ENCODE data around the gene ECHS1.

The ECHS1 gene

DNA sequence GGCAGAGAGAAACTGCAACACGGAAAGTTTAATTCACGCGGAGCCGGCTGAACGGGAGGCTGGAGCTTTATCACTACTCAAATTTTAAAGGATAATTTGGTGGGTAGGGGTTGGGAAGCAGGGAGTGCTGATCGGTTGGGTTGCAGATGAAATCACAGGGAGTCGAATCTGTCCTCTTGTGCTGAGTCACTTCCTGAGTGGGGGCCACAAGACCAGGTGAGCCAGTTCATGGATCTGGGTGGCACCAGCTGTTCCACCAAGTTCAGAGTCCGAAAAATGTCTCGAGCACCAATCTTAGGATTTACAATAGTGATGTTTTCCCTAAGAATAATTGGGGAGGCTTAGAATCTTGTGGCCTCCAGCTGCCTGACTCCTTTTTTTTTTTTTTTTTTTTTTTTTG is 29.6 kb downstream of the ECHS1 start:
- DNase-seq (ENCODE audit: low read depth in 4 of 4, low spot score in 1 of 4), result no peak

GRCh38 chr10:133342942-133343341 is 30.2 kb downstream of the ECHS1 start:
- DNase-seq (ENCODE audit: low read depth in 4 of 4, low spot score in 1 of 4), result no peak

- no peak for DNase-seq (ENCODE audit: low read depth in 4 of 4, low spot score in 1 of 4)
Measured at GRCh38 chr10:133341983-133342382, 31.2 kb downstream of the ECHS1 start.

- no peak for DNase-seq (ENCODE audit: low read depth in 4 of 4, low spot score in 1 of 4)
Measured at GRCh38 chr10:133339708-133340380, 33.3 kb downstream of the ECHS1 start.

DNA sequence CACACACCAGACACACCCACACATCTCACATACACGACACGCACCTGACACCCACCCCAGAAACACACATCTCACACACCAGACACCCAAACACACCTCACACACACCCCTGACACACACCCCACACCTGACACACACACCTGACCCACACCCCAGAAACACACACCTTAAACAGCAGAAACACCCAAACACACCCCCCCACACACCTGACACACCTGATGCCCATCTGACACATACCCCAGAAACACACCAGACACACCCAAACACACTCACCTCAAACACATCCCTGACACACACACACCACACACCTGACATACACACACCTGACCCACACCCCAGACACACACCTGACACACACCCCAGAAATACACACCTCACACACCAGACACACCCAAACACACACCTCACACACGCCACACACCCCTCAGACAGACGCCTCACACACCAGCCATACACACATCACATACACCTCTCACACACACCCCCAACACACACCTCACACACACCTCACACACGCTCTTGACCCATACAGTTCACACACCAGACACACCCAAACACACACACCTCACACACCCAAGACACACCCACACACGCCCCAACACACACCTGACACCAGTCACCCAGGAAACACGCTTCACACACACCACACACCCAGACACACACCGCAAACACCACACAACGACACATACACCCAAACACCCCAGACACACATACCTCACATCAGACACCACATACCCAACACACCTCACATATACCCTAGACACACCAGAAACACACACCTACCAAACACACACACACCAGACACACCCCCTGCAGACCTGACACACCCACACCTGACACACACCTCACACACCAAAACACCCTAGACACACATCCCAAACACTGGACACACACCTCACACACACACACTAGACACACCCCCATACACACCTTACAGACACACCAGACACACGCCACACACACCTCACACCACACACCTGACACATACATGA is 34.8 kb downstream of the ECHS1 start:
- DNase-seq (ENCODE audit: low read depth in 4 of 4, low spot score in 1 of 4), result no peak

DNA sequence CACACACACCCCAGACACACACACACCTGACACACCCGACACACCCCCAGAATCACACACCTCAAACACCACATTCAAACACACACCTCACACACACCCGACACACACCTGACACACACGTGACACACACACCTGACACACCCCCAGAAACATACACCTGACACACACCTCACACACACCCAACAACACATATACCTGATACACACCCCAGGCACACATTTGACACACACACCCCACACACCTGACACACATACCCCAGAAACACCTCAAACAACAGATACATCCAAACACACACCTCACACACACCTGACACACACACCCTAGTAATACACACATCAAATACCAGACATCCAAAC is 35.8 kb downstream of the ECHS1 start:
- DNase-seq (ENCODE audit: low read depth in 4 of 4, low spot score in 1 of 4), result no peak

GRCh38 chr10:133336577-133337369 is 36.4 kb downstream of the ECHS1 start, which contains the start of gene CALY:
CALY (minus strand) TSS chr10:133336896; CDS start chr10:133328989, 7,907 bp downstream.
- peak in 3 of 4 experiments; percentile 31 to 54 (median 44) for DNase-seq (ENCODE audit: low read depth in 4 of 4, low spot score in 1 of 4)

DNA sequence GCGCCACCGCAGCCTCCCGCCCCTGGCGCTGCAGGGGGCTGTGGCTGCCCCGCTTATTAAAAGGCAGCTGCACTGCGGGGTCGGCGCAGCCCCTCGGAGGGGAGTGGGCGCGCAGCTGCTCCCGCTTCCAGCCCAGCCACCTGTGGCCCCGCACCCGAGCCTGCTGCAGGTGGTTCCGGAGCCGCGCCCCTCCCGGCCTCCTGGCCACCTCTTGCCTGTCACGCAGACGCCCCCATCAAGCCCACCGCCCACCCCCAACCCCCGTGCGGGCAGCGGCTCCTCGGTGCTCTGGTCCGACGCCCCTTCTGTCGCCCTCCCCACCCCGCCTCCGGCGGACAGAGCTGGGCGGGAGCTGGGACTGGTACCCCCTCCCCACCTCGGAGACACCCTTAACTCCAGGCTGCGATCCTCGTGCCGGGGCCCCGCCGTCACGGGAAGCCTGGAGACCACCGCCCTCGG is 37.0 kb downstream of the ECHS1 start:
- DNase-seq (ENCODE audit: low read depth in 4 of 4, low spot score in 1 of 4), result no peak

DNA sequence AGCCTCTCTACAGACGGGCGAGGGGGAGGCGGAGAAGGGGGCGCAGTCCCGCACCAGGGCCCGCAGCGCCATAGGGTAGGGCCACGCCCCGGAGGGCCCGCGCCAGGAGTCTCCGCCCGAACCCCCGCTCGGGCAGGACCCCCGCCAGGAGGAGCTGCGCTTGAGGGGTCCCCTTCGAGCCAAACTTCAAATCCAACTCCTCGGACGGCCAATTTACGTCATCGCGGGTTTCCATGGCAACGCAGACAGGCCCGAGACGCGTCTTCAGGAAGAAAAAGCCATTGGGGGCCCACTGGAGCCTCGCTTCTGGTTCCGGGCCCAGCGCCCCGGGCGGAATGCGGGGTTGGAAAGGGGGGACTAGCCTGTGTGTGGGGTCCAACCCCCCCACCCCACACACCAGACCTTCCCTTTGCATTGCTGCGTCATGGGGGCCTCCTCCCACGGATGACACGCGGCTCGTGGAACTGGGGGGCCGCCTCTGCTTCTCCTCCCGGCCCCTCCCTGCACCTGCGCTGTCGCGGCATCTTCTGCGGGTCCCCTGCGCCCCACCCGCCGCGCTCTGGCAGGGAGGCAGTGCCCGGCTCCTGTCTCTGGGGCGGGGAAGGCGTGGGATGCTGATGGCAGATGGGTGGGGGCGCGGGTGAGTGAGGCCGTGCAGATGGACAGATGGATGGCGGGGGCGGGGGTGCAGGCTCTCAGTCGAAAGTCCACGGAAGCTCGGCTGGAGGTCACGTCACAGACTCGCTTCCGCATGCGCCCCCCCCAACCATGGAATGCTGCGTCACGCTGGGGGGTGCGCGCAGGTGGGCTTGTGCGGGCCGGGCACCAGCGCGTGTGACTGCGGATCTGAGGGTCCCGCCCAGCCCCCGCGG is 37.7 kb downstream of the ECHS1 start:
- DNase-seq (ENCODE audit: low read depth in 4 of 4, low spot score in 1 of 4), result peak; percentile 48 to 59 (median 56)

- no peak for DNase-seq (ENCODE audit: low read depth in 4 of 4, low spot score in 1 of 4)
Measured at GRCh38 chr10:133334503-133335245, 38.5 kb downstream of the ECHS1 start.

DNA sequence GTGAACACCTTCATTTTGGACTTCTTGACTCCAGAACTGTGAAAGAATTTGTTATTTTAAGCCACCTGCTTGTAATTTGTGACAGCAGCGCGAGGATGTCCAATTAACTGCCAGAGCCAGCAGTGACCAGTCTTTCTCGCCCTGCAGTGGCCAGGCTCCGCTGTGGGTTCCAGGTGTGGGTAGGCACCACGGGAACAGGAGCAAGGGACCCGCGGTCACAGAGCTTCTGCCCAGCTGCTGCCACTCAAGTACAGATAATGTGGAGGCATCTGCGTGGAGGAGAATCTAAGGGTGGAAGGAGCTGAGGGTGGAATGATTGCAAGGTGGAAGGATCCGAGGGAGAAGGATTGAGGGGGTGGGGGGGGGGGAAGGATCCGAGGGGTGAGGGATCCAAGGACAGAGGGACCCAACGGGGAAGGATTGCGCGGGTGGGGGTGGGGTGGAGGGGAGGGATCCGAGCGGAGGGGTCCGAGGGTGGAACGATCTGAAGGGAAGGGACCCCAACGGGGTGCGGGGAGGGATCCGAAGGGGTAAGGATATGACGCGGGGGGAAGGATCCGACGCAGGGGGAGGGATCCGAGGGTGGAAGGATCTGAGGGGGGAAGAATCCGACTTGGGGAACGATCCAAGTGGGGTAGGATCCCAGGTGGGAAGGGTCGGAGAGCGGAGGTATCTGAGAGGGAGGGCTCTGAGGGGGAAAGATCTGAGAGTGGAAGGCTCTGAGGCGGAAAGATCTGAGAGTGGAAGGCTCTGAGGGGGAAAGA is 40.0 kb downstream of the ECHS1 start:
- no peak for DNase-seq (ENCODE audit: low read depth in 4 of 4, low spot score in 1 of 4)

DNA sequence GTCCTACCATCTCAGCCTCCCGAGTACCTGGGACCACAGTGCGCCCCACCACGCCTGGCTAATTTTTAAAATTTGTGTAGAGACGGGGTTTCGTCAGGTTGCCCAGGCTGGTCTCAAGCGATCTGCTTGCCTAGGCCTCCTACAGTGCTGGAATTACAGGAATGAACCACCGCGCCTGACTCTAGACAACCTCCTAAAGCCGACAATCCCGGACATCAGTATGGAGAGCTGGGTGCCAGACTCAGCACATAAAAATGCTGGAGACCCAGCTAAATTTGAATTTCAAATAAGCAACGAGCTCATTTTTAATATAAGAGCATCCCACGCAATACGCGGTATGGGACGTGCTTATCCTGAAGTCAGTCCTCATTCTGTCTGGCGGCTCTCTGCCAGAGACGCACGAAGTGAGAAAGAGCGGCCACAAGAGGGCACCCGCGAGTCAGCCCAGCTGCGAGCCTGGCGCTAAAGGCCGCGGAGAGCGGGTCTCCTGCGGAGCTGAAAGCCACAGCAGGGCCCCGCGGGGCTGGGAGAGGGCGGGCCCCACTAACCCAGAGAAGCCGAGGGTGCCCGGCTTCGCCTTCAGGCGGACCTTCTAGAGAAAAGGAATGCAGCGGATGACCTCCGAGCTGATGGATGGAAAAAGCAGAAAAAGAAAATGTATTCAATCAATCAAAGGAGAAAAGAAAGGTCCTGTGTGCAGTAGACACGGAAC is 43.5 kb downstream of the ECHS1 start:
- DNase-seq (ENCODE audit: low read depth in 4 of 4, low spot score in 1 of 4), result peak; percentile 76 to 89 (median 80)

DNA sequence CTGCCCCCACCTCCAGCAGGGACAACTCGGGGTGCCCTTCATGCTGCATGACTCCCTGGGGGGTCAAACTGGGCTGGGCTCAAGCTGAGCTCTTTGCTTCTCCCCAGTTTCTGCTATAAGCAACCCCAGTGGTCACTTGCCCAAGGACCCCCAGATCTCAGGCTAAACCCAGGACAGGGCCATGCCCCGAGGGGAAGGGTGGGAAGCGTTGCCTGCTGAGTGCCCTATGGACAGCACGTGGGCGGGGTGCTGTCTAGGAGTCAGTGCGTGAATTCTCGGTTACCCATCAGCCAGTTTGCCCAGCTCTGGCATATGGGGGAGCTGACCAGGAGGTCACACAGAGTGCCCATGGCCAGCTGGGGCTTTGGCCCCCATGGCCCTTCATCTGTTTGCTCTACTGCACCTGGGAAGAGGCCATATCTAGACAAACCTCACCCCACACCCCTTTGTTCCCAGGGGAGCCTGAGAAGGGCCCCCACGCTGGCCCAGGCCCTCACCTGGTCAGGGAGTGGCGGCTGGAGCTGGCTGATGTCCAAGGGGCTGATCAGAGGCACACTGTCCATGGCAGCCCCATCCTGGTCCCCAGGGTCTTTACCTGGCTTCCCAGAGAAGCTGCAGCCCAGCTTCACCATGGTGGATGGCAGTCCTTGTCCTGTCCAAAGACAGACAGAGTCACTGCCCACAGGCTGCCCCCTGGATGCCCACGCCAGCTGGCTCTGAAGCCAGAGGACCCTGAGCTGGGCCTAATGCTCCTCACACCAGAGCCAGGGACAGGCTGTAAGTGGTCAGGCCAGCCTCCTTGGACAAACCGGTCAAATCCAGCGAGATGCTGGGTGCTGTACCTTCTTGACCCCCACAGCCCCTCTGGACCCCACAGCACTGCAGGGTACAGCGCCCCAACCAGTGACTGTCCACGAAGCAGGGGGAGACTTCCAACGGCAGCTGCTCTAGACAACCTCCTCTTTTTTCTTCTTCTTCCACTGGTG is 44.5 kb downstream of the ECHS1 start:
- DNase-seq (ENCODE audit: low read depth in 4 of 4, low spot score in 1 of 4), result no peak

DNA sequence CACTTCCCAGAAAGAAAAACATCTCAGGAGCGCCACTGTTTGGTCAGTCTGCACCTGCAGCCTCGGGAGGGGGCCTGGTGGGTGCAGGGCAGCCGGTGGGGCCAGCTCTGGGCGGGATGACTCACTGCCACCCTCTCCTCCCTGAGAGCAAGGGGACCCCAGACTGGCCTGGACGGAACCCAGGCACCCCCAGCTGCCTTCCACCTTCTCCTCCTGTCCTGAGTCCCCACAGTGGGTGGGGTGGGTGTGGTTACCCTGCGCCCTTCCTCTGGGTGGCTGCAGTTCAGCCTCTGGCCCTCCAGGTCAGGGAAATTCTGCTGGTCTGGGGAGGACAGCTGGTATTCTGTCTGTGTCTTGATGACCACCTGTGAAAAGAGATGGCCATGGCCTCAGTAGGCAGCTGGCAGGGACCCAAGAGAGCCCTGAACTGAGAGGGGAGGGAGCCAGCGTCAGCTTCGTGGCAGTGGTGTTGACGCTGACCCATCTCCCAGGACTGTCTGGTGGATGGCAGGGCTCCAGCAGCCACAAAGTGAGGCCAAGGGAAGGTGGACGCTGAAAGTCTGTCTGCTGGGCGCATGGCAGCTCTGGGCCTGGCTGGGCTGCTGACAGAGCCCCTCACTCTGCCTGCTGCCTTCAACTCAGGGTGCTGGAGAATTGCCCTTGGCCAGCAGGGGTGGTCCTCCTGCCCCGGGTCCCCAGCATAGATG is 45.4 kb downstream of the ECHS1 start:
- no peak for DNase-seq (ENCODE audit: low read depth in 4 of 4, low spot score in 1 of 4)

- no peak for DNase-seq (ENCODE audit: low read depth in 4 of 4, low spot score in 1 of 4)
Measured at GRCh38 chr10:133326745-133327650, 46.2 kb downstream of the ECHS1 start.

DNA sequence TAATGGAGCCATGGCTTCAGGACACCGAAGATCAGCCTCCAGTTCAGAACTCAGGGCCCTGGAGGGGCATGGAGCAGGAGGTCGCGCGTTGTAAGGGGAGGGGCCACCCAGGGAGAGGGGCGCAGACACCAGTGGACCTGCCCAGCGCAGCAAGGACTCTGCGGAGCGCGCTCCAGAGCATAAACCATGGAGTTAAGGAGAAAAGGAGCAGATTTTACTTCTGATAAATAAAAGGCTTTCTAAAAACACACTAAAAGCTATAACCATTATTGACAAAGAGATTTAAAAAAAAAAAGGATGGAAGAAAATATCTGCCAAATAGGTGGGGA is 47.0 kb downstream of the ECHS1 start:
- DNase-seq (ENCODE audit: low read depth in 4 of 4, low spot score in 1 of 4), result no peak

Measured in stimulated activated CD4-positive, alpha-beta T cell treated with anti-CD3 and anti-CD28 coated beads, Interleukin-1b, Interleukin-23, amount 100 ng/mL, for 24 hours (primary cell).